ENCODE data around the gene TCEA2.
"Not testable (repeated sequence)": the region's sequence is repeated elsewhere in the genome, so short reads cannot be mapped to it uniquely, and the experiment has no call there.

The TCEA2 gene

DNA sequence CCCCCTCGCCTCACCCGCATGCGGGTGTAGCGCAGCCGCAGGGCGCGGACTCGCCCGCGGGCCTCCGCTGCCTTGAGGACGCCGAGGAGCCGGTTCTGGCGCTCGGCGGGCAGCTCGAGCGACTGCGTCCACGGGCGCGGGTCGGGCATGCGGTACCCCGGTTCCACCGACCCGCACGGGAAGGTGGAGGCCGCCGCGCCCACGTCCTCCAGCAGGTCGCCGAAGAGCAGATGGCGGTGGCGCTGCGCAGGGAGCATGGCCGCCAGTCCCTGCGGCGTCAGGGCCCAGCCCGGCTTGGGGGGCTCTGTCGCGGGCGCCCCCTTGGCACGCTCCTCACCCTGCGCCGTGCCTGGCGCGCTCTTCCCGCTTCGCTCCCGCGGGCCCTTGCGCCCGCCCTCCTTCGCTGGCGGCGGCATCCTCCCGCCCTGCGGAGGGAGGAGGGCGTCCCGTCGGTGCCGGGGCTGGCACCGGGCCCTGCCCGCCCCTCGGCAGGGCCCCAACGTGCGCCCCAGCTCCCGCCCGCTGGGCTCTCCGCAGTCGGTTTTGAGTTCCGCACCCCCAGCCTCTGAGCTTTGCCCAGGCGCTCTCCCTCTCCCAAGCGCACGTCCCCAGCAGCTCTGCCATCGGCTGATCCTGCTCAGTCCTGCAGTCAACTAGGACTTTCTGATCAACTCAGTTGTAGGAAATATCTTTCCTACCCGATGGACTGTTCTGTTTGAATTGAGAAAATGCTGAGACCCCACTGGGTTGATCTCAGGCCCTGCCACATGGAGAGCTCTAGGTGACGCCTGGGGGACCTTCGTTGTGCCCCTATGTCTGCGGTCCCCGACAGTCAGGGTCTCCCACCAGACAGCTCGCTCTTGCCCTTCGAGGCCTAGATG is 21.0 kb downstream of the TCEA2 start, which contains the start of gene LKAAEAR1:
TSS of gene LKAAEAR1 (minus strand) at position 595 of the 881 bp plus-strand sequence. CDS start at position 416, 179 bp downstream.
- H3K4me1 Mint-ChIP-seq = peaks cover 28% of the 10 kb centered on the region
- TF ChIP-seq, protein P1, sequence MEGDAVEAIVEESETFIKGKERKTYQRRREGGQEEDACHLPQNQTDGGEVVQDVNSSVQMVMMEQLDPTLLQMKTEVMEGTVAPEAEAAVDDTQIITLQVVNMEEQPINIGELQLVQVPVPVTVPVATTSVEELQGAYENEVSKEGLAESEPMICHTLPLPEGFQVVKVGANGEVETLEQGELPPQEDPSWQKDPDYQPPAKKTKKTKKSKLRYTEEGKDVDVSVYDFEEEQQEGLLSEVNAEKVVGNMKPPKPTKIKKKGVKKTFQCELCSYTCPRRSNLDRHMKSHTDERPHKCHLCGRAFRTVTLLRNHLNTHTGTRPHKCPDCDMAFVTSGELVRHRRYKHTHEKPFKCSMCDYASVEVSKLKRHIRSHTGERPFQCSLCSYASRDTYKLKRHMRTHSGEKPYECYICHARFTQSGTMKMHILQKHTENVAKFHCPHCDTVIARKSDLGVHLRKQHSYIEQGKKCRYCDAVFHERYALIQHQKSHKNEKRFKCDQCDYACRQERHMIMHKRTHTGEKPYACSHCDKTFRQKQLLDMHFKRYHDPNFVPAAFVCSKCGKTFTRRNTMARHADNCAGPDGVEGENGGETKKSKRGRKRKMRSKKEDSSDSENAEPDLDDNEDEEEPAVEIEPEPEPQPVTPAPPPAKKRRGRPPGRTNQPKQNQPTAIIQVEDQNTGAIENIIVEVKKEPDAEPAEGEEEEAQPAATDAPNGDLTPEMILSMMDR (IDR thresholded peaks at IDR 0.05) = no peak
- no peak for DNase-seq
- no peaks in the 10 kb centered on the region for H3K36me3 Mint-ChIP-seq (ENCODE audit: low read depth)
- peaks cover 16% of the 10 kb centered on the region for H3K9me3 Mint-ChIP-seq
- H3K27me3 Mint-ChIP-seq (ENCODE audit: low read depth, poor library complexity) = peaks cover 75% of the 10 kb centered on the region
- H3K4me3 Mint-ChIP-seq = peak within 1 kb of the TSS; percentile 88
- H3K27ac Mint-ChIP-seq = no peak within 1 kb of the TSS

DNA sequence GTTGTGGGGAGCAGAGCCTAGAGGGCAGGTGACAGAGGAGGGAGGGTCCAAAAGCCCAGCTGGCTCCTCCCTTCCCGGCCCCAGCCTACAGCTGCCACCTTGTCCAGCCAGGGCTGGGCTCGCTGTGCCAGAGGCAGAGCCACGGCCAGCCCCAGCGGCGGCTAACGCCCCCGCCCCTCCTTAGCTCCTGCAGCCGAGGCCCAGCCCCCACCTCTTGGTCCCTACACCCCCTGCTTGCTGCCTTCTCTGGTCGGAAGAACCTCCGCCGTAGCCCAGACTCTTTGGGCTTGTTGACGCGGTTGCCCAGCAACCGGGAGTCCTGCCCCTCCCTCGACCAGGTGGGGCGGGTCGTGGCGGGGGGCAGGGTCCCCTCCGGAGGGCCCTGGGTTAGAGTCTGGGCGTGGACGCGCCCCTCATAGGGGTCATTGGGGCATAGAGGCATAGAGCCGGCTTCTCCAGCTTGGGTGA is 21.7 kb downstream of the TCEA2 start:
- TF ChIP-seq, protein P1 (IDR thresholded peaks at IDR 0.05) = no peak
- Mint-ChIP-seq H3K4me3 (peak overlapping the region; percentile 88), H3K27me3 (ENCODE audit: low read depth, poor library complexity) (peaks cover 81% of the 10 kb centered on the region), H3K27ac (no peak overlapping the region), H3K4me1 (peaks cover 27% of the 10 kb centered on the region), H3K36me3 (ENCODE audit: low read depth) (no peaks in the 10 kb centered on the region), H3K9me3 (peaks cover 16% of the 10 kb centered on the region)
- DNase-seq = no peak

DNA sequence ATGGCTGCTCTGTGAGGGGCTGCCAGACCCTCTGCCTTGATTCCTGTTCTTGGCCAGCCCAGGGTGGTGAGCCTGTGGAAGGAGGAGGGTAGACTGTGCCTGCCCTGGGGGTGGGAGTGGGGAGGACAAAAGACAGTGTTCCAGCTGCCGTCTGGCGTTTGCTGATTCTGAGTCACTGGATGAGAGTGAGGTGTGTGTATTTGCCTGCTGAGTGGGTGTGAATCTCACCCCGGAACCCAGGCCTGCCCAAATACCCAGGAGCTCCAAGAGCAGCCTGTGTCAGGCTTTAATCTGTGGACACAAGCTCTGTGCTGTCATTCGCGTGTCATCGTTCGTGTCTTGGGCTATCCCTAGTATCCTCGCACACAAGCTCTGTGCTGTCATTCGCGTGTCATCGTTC is 23.8 kb downstream of the TCEA2 start:
- TF ChIP-seq, protein P1 (IDR thresholded peaks at IDR 0.05) = no peak
- DNase-seq = no peak
- H3K36me3 Mint-ChIP-seq (ENCODE audit: low read depth) = no peaks in the 10 kb centered on the region
- H3K4me1 Mint-ChIP-seq = peaks cover 15% of the 10 kb centered on the region
- no peak overlapping the region for H3K27ac Mint-ChIP-seq
- H3K27me3 Mint-ChIP-seq (ENCODE audit: low read depth, poor library complexity) = peaks cover 81% of the 10 kb centered on the region
- H3K9me3 Mint-ChIP-seq = peaks cover 16% of the 10 kb centered on the region
- no peak overlapping the region for H3K4me3 Mint-ChIP-seq

DNA sequence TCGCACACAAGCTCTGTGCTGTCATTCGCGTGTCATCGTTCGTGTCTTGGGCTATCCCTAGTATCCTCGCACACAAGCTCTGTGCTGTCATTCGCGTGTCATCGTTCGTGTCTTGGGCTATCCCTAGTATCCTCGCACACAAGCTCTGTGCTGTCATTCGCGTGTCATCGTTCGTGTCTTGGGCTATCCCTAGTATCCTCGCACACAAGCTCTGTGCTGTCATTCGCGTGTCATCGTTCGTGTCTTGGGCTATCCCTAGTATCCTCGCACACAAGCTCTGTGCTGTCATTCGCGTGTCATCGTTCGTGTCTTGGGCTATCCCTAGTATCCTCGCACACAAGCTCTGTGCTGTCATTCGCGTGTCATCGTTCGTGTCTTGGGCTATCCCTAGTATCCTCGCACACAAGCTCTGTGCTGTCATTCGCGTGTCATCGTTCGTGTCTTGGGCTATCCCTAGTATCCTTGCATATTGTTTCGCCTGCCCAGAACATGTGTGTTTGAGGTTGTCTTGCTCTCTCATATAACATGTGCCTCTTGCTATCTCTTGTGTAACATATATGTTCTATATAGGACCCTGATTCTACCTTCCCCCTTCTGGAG is 24.3 kb downstream of the TCEA2 start:
- peaks cover 79% of the 10 kb centered on the region for H3K27me3 Mint-ChIP-seq (ENCODE audit: low read depth, poor library complexity)
- H3K9me3 Mint-ChIP-seq = peaks cover 16% of the 10 kb centered on the region
- DNase-seq; H3K27ac Mint-ChIP-seq; H3K36me3 Mint-ChIP-seq (ENCODE audit: low read depth); H3K4me3 Mint-ChIP-seq: not testable (repeated sequence)
- peaks cover 13% of the 10 kb centered on the region for H3K4me1 Mint-ChIP-seq

DNA sequence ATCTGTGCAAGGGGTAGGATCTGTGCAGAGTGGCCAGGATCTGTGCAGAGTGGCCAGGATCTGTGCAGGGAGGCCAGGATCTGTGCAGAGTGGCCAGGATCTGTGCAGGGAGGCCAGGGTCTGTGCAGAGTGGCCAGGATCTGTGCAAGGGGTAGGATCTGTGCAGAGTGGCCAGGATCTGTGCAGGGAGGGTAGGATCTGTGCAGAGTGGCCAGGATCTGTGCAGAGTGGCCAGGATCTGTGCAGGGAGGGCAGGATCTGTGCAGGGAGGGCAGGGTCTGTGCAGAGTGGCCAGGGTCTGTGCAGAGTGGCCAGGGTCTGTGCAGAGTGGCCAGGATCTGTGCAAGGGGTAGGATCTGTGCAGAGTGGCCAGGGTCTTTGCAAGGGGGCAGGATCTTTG is 25.6 kb downstream of the TCEA2 start:
- Mint-ChIP-seq H3K27me3 (ENCODE audit: low read depth, poor library complexity) (peaks cover 73% of the 10 kb centered on the region), H3K4me1 (peaks cover 11% of the 10 kb centered on the region), H3K9me3 (peaks cover 16% of the 10 kb centered on the region)
- H3K36me3 Mint-ChIP-seq (ENCODE audit: low read depth); H3K4me3 Mint-ChIP-seq; H3K27ac Mint-ChIP-seq; DNase-seq: not testable (repeated sequence)

DNA sequence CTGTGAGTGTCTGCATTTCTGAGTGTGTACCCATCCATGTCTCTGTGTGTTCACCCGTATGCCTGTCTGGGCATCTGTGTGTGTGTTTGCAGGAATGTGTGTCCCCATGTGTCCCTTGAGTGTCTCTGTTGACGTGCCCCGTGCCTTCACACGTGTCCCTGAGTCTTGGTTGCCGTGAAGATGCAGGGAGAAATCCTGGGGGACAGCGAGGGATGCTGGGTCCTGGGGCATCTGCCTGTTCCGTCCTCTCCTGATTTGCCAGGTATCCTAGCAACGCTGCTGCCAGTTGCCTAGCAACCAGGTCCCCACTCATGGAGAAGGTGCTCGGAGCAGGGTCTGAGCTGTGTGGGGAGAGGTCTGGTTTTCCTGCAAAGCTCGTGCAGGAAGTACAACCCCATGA is 27.2 kb downstream of the TCEA2 start:
- TF ChIP-seq, protein P1 (IDR thresholded peaks at IDR 0.05) = no peak
- Mint-ChIP-seq H3K36me3 (ENCODE audit: low read depth) (no peaks in the 10 kb centered on the region), H3K9me3 (peaks cover 16% of the 10 kb centered on the region), H3K4me3 (no peak overlapping the region), H3K4me1 (peaks cover 6% of the 10 kb centered on the region), H3K27ac (no peak overlapping the region), H3K27me3 (ENCODE audit: low read depth, poor library complexity) (peaks cover 61% of the 10 kb centered on the region)
- DNase-seq = no peak

All from nephron progenitor cell (in vitro differentiated cells).